Gastrocnemius medialis (tissue), 4 donors: ENCODE results near the gene OR51V1.

ENCODE experiments used
- CTCF ChIP-seq, 5 experiments: fragments of 450-650 bp in 3 of 5; fragments of 200-600 bp in 2 of 5; sonication (generic) in 2 of 5; IDR thresholded peaks in 4 of 5; conservative IDR thresholded peaks in 1 of 5; 1 replicate in 4 of 5; 2 replicates in 1 of 5; pipeline ENCODE4 v1.5.1; 2016 to 2019; ENCODE audit warnings: antibody characterized with exemption in 5 of 5, mild to moderate bottlenecking in 3 of 5, moderate library complexity in 3 of 5
- POLR2A ChIP-seq, 2 donors: fragments of 450-650 bp; IDR thresholded peaks; one replicate each; pipeline ENCODE4 v1.6.1; 2017; ENCODE audit warnings: antibody characterized with exemption in 2 of 2, mild to moderate bottlenecking in 2 of 2, moderate library complexity in 2 of 2

GRCh38 chr11:5200582-5200981 lies at the start of gene OR51V1:
- TF ChIP-seq CTCF (IDR thresholded peaks at IDR 0.05 in 4 of 5, conservative IDR thresholded peaks at IDR 0.05 in 1 of 5): no peak
- TF ChIP-seq POLR2A (IDR thresholded peaks at IDR 0.05): no peak
